Occipital lobe (tissue), 2 donors: ENCODE data around the gene B4GALT5. TPM values are rescaled to one million over a fixed set of nuclear protein-coding genes. Genes with fewer than 3 reads are reported as not detected.
A peak's percentile ranks its signal among the peaks of the same experiment; 100 is the strongest.
"Not testable (repeated sequence)": the region's sequence is repeated elsewhere in the genome, so short reads cannot be mapped to it uniquely, and the experiment has no call there.

ENCODE experiments used
- DNase-seq: peaks from one replicate; lab custom pipeline; 2025; lab: John Stamatoyannopoulos, UW
- total RNA-seq: library from RNA; depleted of rRNA; stranded (reverse); fragments of >200 nt; gene quantifications from one replicate; pipeline ENCODE4 v1.2.3, GENCODE V29; 2014

The B4GALT5 gene, protein sequence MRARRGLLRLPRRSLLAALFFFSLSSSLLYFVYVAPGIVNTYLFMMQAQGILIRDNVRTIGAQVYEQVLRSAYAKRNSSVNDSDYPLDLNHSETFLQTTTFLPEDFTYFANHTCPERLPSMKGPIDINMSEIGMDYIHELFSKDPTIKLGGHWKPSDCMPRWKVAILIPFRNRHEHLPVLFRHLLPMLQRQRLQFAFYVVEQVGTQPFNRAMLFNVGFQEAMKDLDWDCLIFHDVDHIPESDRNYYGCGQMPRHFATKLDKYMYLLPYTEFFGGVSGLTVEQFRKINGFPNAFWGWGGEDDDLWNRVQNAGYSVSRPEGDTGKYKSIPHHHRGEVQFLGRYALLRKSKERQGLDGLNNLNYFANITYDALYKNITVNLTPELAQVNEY
- 59.3 TPM for total RNA-seq

DNA sequence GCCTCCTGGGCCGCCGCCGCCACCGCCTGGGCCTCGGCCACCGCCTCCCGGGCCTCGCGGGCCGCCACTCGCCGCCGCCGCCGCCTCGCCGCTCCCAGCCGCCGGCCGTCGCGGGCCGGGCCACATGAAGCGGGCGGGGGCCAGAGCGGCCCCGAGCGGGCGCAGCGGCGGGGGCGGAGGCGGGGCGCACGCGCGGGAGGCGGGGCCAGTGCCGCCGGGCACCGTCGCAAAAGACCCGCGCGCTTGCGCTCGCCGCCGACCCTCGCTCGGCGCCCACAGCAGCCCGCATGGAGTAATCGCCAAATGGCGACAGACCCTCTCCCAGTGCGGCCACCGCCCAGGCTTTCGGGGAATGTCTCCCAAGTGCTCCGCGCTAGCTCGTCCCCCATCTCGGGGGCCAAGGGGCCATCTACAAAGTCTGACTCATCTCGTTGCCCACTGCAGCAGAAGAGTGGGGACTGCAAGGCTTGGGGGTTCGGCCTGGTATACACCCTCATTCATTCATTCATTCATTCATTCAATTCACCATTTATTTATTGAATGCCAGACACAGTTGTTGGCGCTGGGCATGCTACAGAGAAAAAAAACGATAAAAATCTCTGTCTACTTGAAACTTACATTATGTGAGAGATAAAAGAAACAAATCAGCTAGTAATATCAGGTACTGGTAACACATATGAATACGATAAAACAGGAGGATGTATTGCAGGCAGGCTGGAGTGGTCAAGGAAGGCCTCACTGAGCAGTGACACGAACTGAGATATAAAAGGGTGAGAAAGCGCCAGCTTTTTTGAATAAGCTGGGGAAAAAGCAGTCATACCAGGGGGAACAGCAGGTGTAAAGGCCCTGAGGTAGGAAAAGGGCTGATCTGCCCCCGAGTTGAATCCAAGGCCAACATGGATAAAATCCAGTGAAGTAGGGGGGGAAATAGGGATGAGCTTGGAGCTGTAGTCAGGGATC is at the start of gene B4GALT5:
Gene B4GALT5, minus strand, starts transcription at position 126 of the 960 bp plus-strand sequence. CDS start 188 bp downstream, outside the sequence.
- DNase-seq = peak; percentile 69

- no peak for DNase-seq
Observed at GRCh38 chr20:49762940-49763766, 49.5 kb upstream of the B4GALT5 start.

DNA sequence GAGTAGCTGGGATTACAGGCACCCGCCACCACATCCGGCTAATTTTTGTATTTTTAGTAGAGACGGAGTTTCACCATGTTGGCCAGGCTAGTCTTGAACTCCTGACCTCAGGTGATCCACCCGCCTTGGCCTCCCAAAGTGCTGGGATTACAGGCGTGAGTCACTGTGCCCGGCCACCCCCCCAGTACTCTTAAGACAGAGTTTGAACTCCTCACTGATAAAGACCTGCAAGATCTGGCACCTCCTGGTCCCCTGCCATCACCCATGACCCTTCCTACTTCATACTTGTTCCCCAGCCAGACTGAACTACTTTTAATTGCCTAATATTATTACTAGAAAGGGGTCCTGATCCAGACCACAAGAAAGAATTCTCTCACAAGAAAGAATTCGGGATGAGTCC is 48.2 kb upstream of the B4GALT5 start:
- DNase-seq = not testable (repeated sequence)

DNA sequence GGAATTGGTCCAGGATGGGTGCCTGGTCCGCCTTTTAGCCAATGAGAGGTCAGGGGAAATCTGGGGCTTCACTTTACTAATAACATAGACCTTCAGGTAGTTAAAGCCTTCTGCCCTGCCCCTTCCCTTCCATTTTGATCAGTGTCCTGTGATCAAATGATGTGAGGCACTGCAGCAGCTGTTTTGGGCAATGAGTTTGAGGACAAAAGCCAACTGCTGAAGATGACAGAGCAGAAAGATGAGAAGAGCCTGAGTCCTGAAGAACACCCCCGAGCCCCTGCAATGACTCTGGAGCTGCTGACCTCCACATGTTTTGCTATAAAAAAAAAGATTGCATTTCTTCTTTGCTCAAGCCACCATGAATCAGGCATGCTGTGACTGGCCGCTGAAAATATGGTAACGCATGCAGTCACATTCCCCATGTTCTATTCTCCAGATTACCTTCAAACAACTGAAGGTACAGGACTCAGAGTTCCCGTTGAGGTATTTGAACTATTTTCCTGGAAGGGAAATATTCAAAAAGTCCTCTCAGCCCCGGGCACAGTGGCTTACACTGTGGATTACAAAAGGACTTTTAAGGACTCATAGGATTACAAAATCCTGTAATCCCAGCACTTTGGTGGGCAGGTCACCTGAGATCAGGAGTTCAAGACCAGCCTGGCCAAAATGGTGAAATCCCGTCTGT is 45.7 kb upstream of the B4GALT5 start:
- DNase-seq = no peak

DNA sequence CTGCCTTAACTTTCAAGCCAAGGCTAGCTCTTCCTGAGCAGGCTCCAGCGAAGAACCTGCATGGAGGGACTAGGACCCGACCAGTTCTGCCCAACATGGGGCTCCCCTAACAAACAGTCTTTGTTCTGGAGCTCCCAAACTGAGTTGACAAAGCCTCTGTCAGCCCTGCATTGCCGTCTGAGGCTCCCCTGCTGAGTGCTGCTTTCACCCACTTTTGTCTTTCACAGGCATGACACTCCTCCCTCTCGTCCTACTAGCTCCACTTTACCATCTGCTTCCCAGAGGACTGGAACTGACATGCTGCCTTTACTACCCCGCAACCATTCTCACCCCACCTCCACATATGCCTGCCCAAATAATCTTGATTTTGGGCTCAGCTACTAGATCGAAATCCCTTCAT is 45.1 kb upstream of the B4GALT5 start:
- DNase-seq = no peak

DNA sequence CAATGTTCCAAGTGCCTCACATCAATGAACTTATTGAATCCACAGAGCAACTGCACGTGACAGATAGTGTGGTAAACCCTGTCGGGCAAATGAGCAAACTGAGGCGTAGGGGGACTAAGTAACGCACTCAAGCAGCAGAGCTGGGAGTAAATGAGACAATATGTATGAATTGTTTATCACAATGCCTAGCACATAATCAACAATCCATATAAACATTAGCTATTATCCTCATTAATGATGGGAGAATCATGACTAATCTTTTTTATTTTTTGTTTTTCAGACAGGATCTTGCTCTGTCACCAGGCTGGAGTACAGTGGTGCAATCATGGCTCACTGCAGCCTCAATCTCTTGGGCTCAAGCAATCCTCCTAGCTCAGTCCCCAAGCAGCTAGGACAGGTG is 43.9 kb upstream of the B4GALT5 start:
- DNase-seq = no peak

- DNase-seq = no peak
Observed at GRCh38 chr20:49756241-49756640, 42.6 kb upstream of the B4GALT5 start.

GRCh38 chr20:49754596-49754995 is 40.9 kb upstream of the B4GALT5 start:
- DNase-seq = no peak

GRCh38 chr20:49753133-49753532 is 39.5 kb upstream of the B4GALT5 start:
- no peak for DNase-seq

GRCh38 chr20:49752201-49752903 is 38.7 kb upstream of the B4GALT5 start:
- DNase-seq = no peak

DNA sequence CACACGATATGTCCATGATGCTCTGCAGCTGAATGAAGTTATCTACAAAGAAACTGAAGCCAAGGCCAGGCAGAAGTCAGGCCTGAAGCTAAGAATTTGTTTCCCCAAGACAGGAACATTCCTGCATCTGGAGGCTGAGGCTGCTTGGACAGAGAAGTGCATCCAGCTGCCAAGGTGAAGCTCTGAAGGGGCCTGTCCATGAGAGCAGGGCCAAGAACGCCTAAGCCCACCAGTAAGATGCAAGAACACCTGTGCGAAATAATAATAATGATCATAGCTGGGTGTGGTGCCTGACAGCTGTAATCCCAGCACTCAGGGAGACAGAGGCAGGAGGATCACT is 37.7 kb upstream of the B4GALT5 start:
- DNase-seq = no peak

DNA sequence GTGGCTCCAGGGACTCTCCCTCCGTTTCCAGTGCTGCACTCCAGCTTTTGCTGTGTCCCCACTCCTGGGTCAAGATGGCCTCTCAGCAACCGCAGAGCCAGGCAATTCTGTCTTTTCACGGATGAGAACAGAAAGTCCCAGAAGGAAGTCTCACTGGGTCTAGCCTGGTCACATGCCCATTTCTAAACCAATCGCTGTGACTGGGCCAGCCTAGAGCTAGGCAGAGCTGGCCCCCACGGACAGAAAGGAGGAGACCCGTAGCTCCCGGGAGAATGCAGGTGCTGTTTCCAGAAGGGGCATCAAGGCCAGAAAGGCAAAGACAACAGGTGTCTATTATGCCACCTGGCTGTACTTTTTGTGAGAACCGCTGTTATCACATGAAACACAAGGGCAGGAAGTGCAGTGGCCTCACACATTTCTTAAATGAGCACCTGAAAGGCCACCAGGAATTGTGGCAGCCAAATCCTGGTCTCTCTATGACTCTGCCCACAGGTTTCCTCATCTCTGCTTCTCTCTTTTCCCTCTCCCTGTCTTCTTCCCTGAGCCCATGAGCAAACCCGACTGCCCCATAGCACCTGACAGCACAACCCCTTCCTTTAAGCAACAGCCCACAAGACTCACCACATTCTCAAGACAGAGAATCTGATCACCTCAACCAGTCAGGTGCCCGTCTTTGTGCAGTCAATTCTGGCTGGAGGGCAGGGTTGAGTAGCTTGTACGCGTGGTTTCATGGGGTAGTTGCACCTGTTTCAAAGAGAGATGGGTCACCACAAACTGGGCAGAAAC is 37.1 kb upstream of the B4GALT5 start:
- no peak for DNase-seq

- no peak for DNase-seq
Observed at GRCh38 chr20:49749625-49750024, 35.9 kb upstream of the B4GALT5 start.

GRCh38 chr20:49748525-49748838 is 34.8 kb upstream of the B4GALT5 start:
- no peak for DNase-seq

DNA sequence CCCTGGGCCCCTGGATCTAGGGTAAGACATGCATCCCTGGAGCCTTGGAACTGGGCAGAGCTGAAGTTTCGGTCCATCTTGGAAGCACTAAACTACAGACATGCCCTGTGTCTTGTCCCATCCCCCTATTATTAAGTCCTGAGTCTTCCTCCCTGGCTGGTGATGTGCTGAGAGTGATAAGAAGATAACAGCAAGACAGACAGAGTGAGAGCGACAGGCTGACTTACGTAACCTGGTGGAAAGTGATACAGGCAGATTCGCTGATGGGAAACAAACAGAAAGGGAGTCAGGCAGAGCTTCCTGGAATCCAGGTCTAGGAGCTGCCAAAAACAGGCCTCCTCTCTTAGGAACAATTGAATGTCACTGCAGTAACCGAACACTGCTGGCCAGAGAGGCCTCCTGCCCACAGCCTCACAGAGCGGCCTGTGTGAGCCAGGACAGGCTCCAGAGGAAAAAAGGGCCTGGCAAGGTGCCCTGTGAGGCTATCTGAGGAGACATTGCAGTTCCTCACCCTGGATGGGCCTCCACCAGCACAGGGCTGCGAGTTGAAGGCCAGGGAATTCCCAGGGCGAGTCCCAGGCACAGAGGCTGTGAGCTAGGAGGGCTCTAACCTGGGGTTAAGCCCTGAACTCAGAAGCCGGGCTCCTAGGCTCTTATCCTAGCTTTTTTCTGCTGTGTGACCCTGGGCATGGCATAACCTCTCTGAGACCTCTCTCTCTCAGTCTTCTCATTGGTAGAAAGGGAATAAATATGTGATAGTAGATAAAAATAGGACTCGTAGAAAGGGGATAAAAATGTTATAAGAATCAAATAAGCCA is 34.2 kb upstream of the B4GALT5 start:
- DNase-seq = no peak

GRCh38 chr20:49742948-49743347 is 29.3 kb upstream of the B4GALT5 start:
- no peak for DNase-seq

DNA sequence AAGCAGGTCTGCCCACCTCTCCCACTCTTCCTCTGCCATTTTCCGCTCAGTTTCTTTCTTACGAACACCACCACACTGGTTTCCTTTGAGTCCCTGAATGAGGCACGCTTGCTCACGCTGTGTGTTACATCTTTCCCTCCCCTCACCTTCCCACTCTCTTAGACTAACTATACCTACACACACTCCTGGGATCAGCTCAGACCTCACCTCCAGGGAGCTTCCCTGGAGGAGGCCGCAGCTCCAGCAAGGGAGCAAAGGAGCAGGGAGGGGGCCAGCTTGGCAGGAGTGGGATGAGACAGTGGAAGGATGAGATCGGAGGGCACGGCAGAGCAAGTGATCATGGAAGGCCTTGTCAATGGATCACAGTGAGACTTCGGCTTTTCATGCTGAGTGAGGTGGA is 28.3 kb upstream of the B4GALT5 start:
- no peak for DNase-seq

DNA sequence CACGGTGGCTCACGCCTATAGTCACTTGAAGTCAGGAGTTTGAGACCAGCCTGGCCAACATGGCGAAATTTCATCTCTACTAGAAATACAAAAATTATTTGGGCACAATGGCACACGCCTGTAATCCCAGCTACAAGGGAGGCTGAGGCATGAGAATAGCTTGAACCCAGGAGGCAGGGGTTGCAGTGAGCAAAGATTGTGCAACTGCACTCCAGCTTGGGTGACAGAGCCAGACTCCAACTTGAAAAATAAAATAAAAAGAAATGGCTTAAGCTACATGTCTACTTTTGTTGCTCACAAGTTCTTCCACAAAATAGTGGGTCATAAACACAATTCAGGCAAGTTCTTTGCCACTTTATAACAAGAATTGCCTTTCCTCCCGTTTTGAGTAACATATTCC is 27.1 kb upstream of the B4GALT5 start:
- DNase-seq = no peak

DNA sequence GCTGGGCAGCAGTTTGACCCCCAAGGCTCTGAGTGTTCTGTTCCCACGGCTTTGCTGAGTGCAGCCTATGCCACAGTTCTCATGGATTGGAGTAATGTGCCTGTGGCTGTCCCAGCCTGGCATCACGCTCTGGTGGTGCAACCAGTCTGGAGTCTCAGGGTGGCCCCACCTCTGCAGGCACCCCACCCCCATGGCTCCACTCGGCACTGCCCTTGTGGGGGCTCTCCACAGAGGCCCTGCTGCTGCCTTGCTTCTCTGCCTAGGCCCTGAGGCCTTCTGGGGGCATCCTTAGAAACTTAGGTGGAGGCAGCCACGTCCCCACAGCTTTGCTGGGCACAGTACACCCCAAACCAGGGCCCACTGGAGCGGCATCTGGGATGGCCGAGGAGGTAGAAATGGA is 25.4 kb upstream of the B4GALT5 start:
- DNase-seq = no peak
